Naive thymus-derived CD4-positive, alpha-beta T cell (primary cell): Measurements from ENCODE around the gene GMPPB. TPM values are rescaled to one million over a fixed set of nuclear protein-coding genes. Genes with fewer than 3 reads are reported as not detected.
A peak's percentile ranks its signal among the peaks of the same experiment; 100 is the strongest.

Experiments
- ATAC-seq: fragments of 150-1000 bp; cut with Tn5 transposase; 2 replicates; pipeline ENCODE4 v1.10.0; 2021; ENCODE audit warnings: mild to moderate bottlenecking, moderate library complexity
- CTCF ChIA-PET: fragments of 350-600 bp; sonication (Branson Sonifier 250); formaldehyde crosslinking; loops from one replicate; lab custom pipeline; 2021; ENCODE audit warnings: antibody characterized with exemption; lab: Charles Lee
- POLR2A ChIA-PET: fragments of 350-600 bp; sonication (Branson Sonifier 250); formaldehyde crosslinking; loops from one replicate; lab custom pipeline; 2021; ENCODE audit warnings: antibody characterized with exemption, inconsistent platforms; lab: Charles Lee
- DNase-seq, 9 donors: peaks; one replicate each; pipeline versions ENCODE4 v3.0.0 to v3.0.0-alpha.2; 2020 to 2022; ENCODE audit warnings: mixed read lengths in 1 of 9
- H3K27ac ChIP-seq: one replicate; pipeline ENCODE4 v1.7.0; 2013; ENCODE audit warnings: mild to moderate bottlenecking, low read depth, low read length, moderate library complexity
- H3K27me3 ChIP-seq, 2 donors: one replicate each; pipeline ENCODE4 v1.7.0; 2013; ENCODE audit warnings: low read length in 2 of 2, mild to moderate bottlenecking in 2 of 2, moderate library complexity in 2 of 2; ENCODE audit not compliant: control insufficient read depth in 2 of 2, insufficient read depth in 2 of 2
- H3K36me3 ChIP-seq, 3 experiments: 1 replicate in 2 of 3; 2 replicates in 1 of 3; pipeline ENCODE4 v1.7.0; 2013; ENCODE audit warnings: low read length in 3 of 3, mild to moderate bottlenecking in 3 of 3, moderate library complexity in 1 of 3; ENCODE audit not compliant: insufficient read depth in 3 of 3, control insufficient read depth in 2 of 3
- H3K4me1 ChIP-seq, 2 donors: one replicate each; pipeline ENCODE4 v1.7.0; 2013; ENCODE audit warnings: low read length in 2 of 2, mild to moderate bottlenecking in 2 of 2, moderate library complexity in 1 of 2; ENCODE audit not compliant: control insufficient read depth in 2 of 2, insufficient read depth in 2 of 2
- H3K4me3 ChIP-seq: 2 replicates; pipeline ENCODE4 v1.7.0; 2013; ENCODE audit warnings: mild to moderate bottlenecking, low read length
- H3K9me3 ChIP-seq, 3 experiments: 1 replicate in 2 of 3; 2 replicates in 1 of 3; pipeline ENCODE4 v1.7.0; 2013; ENCODE audit warnings: low read length in 3 of 3; ENCODE audit not compliant: control insufficient read depth in 2 of 3
- H3K27ac Mint-ChIP-seq, 9 donors: one replicate each; pipeline ENCODE4 v1.8.0; 2020 to 2022; ENCODE audit warnings: mixed read lengths in 9 of 9, mild to moderate bottlenecking in 8 of 9, moderate library complexity in 5 of 9, inconsistent platforms in 2 of 9
- H3K27me3 Mint-ChIP-seq, 5 donors: one replicate each; pipeline ENCODE4 v1.8.0; 2021 to 2022; ENCODE audit warnings: mixed read lengths in 5 of 5, mild to moderate bottlenecking in 1 of 5
- H3K36me3 Mint-ChIP-seq, 5 donors: one replicate each; pipeline ENCODE4 v1.8.0; 2020 to 2022; ENCODE audit warnings: mixed read lengths in 5 of 5, mild to moderate bottlenecking in 3 of 5, inconsistent platforms in 1 of 5
- H3K4me1 Mint-ChIP-seq, 7 donors: one replicate each; pipeline ENCODE4 v1.8.0; 2020 to 2022; ENCODE audit warnings: mixed read lengths in 7 of 7, mild to moderate bottlenecking in 3 of 7, inconsistent platforms in 1 of 7
- H3K4me3 Mint-ChIP-seq, 10 donors: one replicate each; pipeline ENCODE4 v1.8.0; 2020 to 2022; ENCODE audit warnings: mild to moderate bottlenecking in 10 of 10, mixed read lengths in 10 of 10, moderate library complexity in 6 of 10, inconsistent platforms in 2 of 10
- H3K9me3 Mint-ChIP-seq, 11 donors: one replicate each; pipeline ENCODE4 v1.8.0; 2020 to 2022; ENCODE audit warnings: mixed read lengths in 11 of 11, mild to moderate bottlenecking in 4 of 11, inconsistent platforms in 1 of 11, moderate library complexity in 1 of 11
- intact Hi-C, 2 donors: fragments of 100-400 bp; cut with micrococcal nuclease; formaldehyde crosslinking; loops; one replicate each; pipeline ENCODE4 v1.15.1; 2023
- polyA plus RNA-seq, 2 donors: library from polyadenylated mRNA; unstranded; fragments of 300-500 nt; fragmentation: Illumina TruSeq; gene quantifications; one replicate each; pipeline ENCODE4 v1.2.3, GENCODE V29; 2021
- total RNA-seq, 6 experiments: library from RNA in 5 of 6; stranded (reverse) in 5 of 6; gene quantifications; 1 replicate in 5 of 6; 2 replicates in 1 of 6; pipeline ENCODE4 v1.2.3 and lab custom pipeline; 2021 to 2026

Gene GMPPB
- total and polyA plus RNA-seq, 7 experiments from 2014 or later, result 14.9 to 60.4 (median 39.3) TPM

- Histone ChIP-seq H3K36me3 (no peaks in the 10 kb centered on the region), H3K27me3 (no peaks in the 10 kb centered on the region), H3K4me1 (no peaks in the 10 kb centered on the region), H3K4me3 (no peak overlapping the region), H3K27ac (no peak overlapping the region), H3K9me3 (no peaks in the 10 kb centered on the region)
- intact Hi-C loops, result no loop called here
- peaks cover 4 to 37% (median 20%) of the 10 kb centered on the region in 7 donors for H3K4me1 Mint-ChIP-seq
- ChIA-PET POLR2A (no interaction called here), CTCF (interaction anchor here (0.7 to 1.0 kb wide), 2 partner anchors 91 to 722 kb away, joined by 4 read pairs; no protein-coding TSS in a partner anchor)
- H3K4me3 Mint-ChIP-seq, result no peak overlapping the region
- DNase-seq (no peak), ATAC-seq (no peak)
- no peak overlapping the region for H3K27ac Mint-ChIP-seq
- no peaks in the 10 kb centered on the region for H3K9me3 Mint-ChIP-seq
- no peaks in the 10 kb centered on the region for H3K27me3 Mint-ChIP-seq
- peaks cover 0 to 13% (median 3%) of the 10 kb centered on the region in 5 donors for H3K36me3 Mint-ChIP-seq
Observed at GRCh38 chr3:49763981-49764380, 40.2 kb upstream of the GMPPB start.

DNA sequence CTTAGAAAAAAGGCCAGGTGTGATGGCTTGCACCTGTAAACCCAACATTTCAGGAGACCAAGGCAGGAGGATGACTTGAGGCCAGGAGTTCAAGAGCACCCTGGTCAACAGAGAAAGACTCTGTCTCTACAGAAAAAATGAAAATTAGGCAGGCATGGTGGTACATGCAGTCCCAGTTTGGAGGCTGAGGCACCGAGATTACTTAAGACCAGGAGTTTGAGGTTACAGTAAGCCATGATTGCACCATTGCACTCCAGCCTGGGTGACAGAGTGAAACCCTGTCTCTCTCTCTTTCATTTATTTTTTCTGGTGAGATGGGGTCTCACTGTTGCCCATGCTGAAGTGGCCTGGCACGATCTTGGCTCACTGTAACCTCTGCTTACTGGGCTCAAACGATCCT, 37.9 kb upstream of the GMPPB start:
- intact Hi-C loops, result no loop called here
- Mint-ChIP-seq H3K4me3 (no peak overlapping the region), H3K36me3 (peaks cover 0 to 13% (median 3%) of the 10 kb centered on the region in 5 donors), H3K9me3 (no peaks in the 10 kb centered on the region), H3K27me3 (no peaks in the 10 kb centered on the region), H3K4me1 (peaks cover 8 to 45% (median 30%) of the 10 kb centered on the region in 7 donors), H3K27ac (no peak overlapping the region)
- ChIA-PET POLR2A (interaction anchor here (1.1 kb wide), 1 partner anchor 115 kb away, joined by 3 read pairs; no protein-coding TSS in a partner anchor), CTCF (no interaction called here)
- Histone ChIP-seq H3K4me1 (no peaks in the 10 kb centered on the region), H3K27ac (no peak overlapping the region), H3K4me3 (no peak overlapping the region), H3K36me3 (no peaks in the 10 kb centered on the region), H3K9me3 (no peaks in the 10 kb centered on the region), H3K27me3 (no peaks in the 10 kb centered on the region)
- ATAC-seq (no peak), DNase-seq (no peak)

GRCh38 chr3:49759226-49759625, 35.5 kb upstream of the GMPPB start:
- CTCF ChIA-PET, result no interaction called here
- no peaks in the 10 kb centered on the region for H3K27me3 Mint-ChIP-seq
- Histone ChIP-seq H3K4me1 (no peaks in the 10 kb centered on the region), H3K36me3 (no peaks in the 10 kb centered on the region), H3K27me3 (no peaks in the 10 kb centered on the region), H3K4me3 (no peak overlapping the region), H3K9me3 (no peaks in the 10 kb centered on the region), H3K27ac (no peak overlapping the region)
- H3K4me1 Mint-ChIP-seq, result peaks cover 10 to 57% (median 39%) of the 10 kb centered on the region in 7 donors
- DNase-seq (no peak), ATAC-seq (no peak)
- no peak overlapping the region for H3K4me3 Mint-ChIP-seq
- peak overlapping the region in 1 of 9 donors; percentile 19 for H3K27ac Mint-ChIP-seq
- POLR2A ChIA-PET, result interaction anchor here (1.7 kb wide), 1 partner anchor 15 kb away, joined by 4 read pairs; no protein-coding TSS in a partner anchor
- no peaks in the 10 kb centered on the region for H3K9me3 Mint-ChIP-seq
- intact Hi-C loops, result no loop called here
- peaks cover 0 to 6% (median 0%) of the 10 kb centered on the region in 5 donors for H3K36me3 Mint-ChIP-seq

- DNase-seq, result no peak
- CTCF ChIA-PET, result interaction anchor here (0.6 kb wide), 1 partner anchor 25 kb away, joined by 5 read pairs; no protein-coding TSS in a partner anchor
Observed at GRCh38 chr3:49757197-49757596, 33.4 kb upstream of the GMPPB start.

GRCh38 chr3:49756036-49756435, 32.3 kb upstream of the GMPPB start:
- ChIA-PET CTCF (no interaction called here), POLR2A (interaction anchor here (1.3 kb wide), 1 partner anchor 17 kb away, joined by 4 read pairs; no protein-coding TSS in a partner anchor)
- H3K9me3 ChIP-seq, result no peaks in the 10 kb centered on the region
- Mint-ChIP-seq H3K4me1 (peaks cover 12 to 68% (median 52%) of the 10 kb centered on the region in 7 donors), H3K9me3 (no peaks in the 10 kb centered on the region), H3K27ac (peak overlapping the region in 2 of 9 donors; percentile 64 to 66), H3K27me3 (no peaks in the 10 kb centered on the region), H3K4me3 (peak overlapping the region in 2 of 10 donors; percentile 2 to 8), H3K36me3 (peaks cover 0 to 6% (median 2%) of the 10 kb centered on the region in 5 donors)
- ATAC-seq (no peak), DNase-seq (no peak)
- H3K4me3 ChIP-seq, result no peak overlapping the region
- H3K27ac ChIP-seq, result no peak overlapping the region
- H3K27me3 ChIP-seq, result no peaks in the 10 kb centered on the region
- intact Hi-C loops, result no loop called here
- H3K36me3 ChIP-seq, result no peaks in the 10 kb centered on the region
- no peaks in the 10 kb centered on the region for H3K4me1 ChIP-seq

More at GRCh38 chr3:49757197-49757596, 33.4 kb upstream of the GMPPB start:
- H3K4me3 ChIP-seq, result no peak overlapping the region
- Mint-ChIP-seq H3K9me3 (no peaks in the 10 kb centered on the region), H3K36me3 (peaks cover 0 to 6% (median 2%) of the 10 kb centered on the region in 5 donors), H3K27me3 (no peaks in the 10 kb centered on the region), H3K4me3 (no peak overlapping the region), H3K27ac (peak overlapping the region in 1 of 9 donors; percentile 16), H3K4me1 (peaks cover 12 to 68% (median 52%) of the 10 kb centered on the region in 7 donors)
- H3K27ac ChIP-seq, result no peak overlapping the region
- no peaks in the 10 kb centered on the region for H3K36me3 ChIP-seq
- ATAC-seq, result no peak
- POLR2A ChIA-PET, result no interaction called here
- H3K27me3 ChIP-seq, result no peaks in the 10 kb centered on the region
- no peaks in the 10 kb centered on the region for H3K4me1 ChIP-seq
- intact Hi-C loops, result no loop called here
- H3K9me3 ChIP-seq, result no peaks in the 10 kb centered on the region

GRCh38 chr3:49754536-49754935, 30.8 kb upstream of the GMPPB start:
- ChIA-PET CTCF (no interaction called here), POLR2A (no interaction called here)
- Mint-ChIP-seq H3K9me3 (no peaks in the 10 kb centered on the region), H3K4me1 (peaks cover 12 to 61% (median 53%) of the 10 kb centered on the region in 7 donors), H3K27ac (peak overlapping the region in 3 of 9 donors; percentile 6 to 75 (median 10)), H3K4me3 (no peak overlapping the region), H3K36me3 (peaks cover 0 to 8% (median 4%) of the 10 kb centered on the region in 5 donors), H3K27me3 (no peaks in the 10 kb centered on the region)
- DNase-seq (no peak), ATAC-seq (no peak)
- Histone ChIP-seq H3K27me3 (no peaks in the 10 kb centered on the region), H3K9me3 (no peaks in the 10 kb centered on the region), H3K4me3 (no peak overlapping the region), H3K27ac (no peak overlapping the region), H3K4me1 (no peaks in the 10 kb centered on the region), H3K36me3 (no peaks in the 10 kb centered on the region)
- intact Hi-C loops, result no loop called here

- no peaks in the 10 kb centered on the region for H3K27me3 ChIP-seq
- H3K9me3 Mint-ChIP-seq, result no peaks in the 10 kb centered on the region
- DNase-seq, result no peak
- ChIA-PET POLR2A (no interaction called here), CTCF (no interaction called here)
- no peak overlapping the region for H3K4me3 ChIP-seq
- no peak overlapping the region for H3K27ac Mint-ChIP-seq
- no peaks in the 10 kb centered on the region for H3K4me1 ChIP-seq
- H3K27me3 Mint-ChIP-seq, result no peaks in the 10 kb centered on the region
- peaks cover 0 to 15% (median 2%) of the 10 kb centered on the region in 3 experiments for H3K36me3 ChIP-seq
- no peaks in the 10 kb centered on the region for H3K9me3 ChIP-seq
- no peak overlapping the region for H3K4me3 Mint-ChIP-seq
- no peak for ATAC-seq
- intact Hi-C loops, result no loop called here
- no peak overlapping the region for H3K27ac ChIP-seq
- H3K36me3 Mint-ChIP-seq, result peaks cover 0 to 22% (median 5%) of the 10 kb centered on the region in 5 donors
- H3K4me1 Mint-ChIP-seq, result peaks cover 8 to 48% (median 36%) of the 10 kb centered on the region in 7 donors
Observed at GRCh38 chr3:49751501-49751900, 27.8 kb upstream of the GMPPB start.
